Endometrial microvascular endothelial cells (primary cell): ENCODE measurements around the gene SOHLH2. TPM values are rescaled to one million over a fixed set of nuclear protein-coding genes. Genes with fewer than 3 reads are reported as not detected.

Experiments used
- in situ Hi-C: cut with HindIII; loops from 2 replicates; pipeline ENCODE4 v1.10.0; 2017; ENCODE audit warnings: low sequenced_read_pairs, low pct_unique_long_range_greater_than_20kb; ENCODE audit errors: inconsistent ontology term
- total RNA-seq: library from RNA; depleted of rRNA; stranded (reverse); fragments of >200 nt; gene quantifications from one replicate; pipeline ENCODE4 v1.2.3, GENCODE V29; 2015; ENCODE audit errors: inconsistent ontology term

The SOHLH2 gene
- total RNA-seq, 1 donor from 2014 or later = not detected

DNA sequence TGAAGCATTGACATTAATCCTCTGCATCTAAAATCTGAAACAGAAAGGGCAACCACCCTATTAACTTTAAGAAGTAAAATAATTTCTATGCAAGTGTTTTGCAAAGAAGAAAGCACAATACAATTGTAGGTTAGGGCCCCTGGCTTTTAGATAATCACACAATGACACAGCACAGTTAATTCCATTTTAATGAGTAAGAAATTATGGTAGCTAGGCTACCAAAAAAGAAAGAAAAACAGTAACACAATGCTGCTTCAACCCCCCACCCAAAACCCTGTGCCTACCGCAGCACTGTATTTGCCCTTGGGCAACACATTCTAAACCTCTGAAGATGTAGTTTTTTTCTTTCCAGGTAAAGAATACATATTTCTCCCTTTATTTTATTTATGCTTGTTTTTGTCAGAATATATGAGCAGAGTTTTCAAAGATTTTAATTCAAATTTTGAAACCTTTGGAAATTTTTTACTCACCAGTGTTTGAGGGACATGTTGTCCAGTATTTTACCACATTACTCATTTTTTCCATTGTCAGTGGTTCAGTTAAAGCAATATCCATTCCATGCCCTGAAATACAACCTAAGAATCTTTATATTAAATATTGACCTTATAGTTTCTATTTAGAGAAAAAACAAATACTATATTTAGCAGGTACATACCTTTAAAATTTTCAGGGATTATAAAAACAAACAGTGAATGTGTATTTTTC, 21.1 kb downstream of the SOHLH2 start:
- in situ Hi-C loops = no loop called here

DNA sequence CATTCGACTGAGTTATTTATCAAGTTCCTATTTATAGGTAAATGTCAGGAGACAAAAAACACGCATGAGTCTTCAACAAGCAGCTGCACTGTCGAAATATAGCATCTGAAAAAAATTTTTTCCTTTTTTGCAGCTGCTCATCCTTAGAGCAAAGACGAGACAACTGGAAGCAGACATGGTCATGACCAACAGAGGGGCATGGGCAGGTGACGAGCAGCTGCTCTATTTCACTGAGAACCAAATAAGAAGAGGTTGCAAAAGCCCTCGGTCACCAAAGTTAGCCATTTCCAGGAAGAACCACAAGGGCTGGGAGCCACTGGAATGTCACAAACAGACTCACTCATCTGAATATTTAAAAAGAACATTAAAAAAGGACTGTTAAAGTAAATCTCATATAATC, 22.2 kb downstream of the SOHLH2 start:
- in situ Hi-C loops = no loop called here

- in situ Hi-C loops = no loop called here
These were observed 23.6 kb downstream of the SOHLH2 start for GRCh38 chr13:36190771-36191170.

GRCh38 chr13:36188441-36188840, 25.9 kb downstream of the SOHLH2 start:
- in situ Hi-C loops = no loop called here

- in situ Hi-C loops = no loop called here
These were observed 30.5 kb downstream of the SOHLH2 start for GRCh38 chr13:36183901-36184300.

DNA sequence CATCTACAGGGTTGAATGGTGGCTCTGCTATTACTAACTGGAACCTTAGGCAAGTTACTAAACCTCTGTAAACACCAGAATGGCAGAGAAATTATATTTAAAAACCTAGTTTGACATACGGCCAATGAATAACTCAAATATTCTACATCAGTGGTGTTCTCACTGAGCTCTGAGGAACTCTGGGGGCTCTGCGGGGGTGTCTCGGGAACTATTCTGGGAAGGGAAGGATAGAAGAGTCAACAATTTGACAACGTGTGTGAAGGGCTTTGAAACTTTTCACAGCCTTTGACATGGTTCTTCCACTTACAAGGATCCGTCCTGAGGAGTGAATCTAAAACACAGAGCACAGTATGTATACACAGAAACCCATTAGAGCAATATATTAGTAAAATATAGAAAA, 38.7 kb downstream of the SOHLH2 start:
- in situ Hi-C loops = no loop called here

DNA sequence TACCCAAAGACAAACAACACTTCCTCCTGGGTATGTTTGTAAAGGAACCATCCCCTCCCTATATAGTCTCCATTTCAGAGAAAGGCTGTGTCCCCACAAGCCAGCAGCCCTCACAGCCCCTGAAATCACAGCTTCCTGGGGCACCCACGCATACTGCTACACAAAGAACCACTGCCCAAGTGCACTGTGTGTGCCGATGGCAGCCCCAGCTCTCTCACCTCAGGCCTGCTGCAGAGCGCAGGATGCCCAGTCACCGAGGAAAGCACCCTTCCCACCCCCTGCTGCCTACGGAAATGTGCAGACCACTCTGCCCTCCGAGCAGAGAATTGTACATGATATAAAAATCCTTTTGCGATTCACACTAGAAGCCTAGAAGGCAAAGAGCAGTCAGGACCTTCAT, 39.4 kb downstream of the SOHLH2 start:
- in situ Hi-C loops = no loop called here

DNA sequence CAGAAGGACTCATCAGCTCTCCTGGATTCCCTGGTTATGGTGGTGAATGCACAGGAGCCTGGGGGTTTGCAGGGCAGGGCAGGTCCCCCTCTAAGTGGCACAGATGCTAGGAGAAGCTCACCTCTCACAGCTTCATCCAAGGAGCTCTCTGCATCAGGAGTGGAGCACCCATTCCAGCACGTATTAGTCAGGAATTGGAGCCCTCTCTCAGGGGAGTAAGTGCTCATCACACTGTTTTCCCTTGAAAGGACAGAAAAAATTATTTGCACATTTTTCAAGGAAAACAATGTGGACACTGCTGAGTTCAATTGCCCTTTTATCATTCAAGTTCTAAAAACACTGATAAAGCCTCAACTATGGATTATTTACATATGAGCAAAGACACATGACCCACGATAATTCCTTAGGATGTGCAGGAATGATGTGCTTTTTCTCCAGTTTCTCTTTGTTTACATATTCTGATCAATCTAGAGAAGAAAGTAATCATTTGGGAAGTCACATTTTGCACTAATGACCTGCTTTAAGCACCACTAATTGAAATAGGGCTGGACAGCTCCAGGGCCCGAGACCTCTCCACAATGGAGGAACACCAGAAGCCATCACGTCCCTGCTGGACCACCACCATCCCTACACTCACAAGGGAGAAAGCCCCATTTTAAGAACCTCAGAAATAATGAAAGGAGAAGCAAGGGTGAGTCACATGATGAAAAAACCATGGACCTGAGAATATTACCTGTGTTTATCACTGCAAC, 40.6 kb downstream of the SOHLH2 start:
- in situ Hi-C loops = no loop called here

GRCh38 chr13:36166046-36166445, 48.3 kb downstream of the SOHLH2 start:
- in situ Hi-C loops = no loop called here

GRCh38 chr13:36163809-36164308, 50.5 kb downstream of the SOHLH2 start:
- in situ Hi-C loops = no loop called here

- in situ Hi-C loops = no loop called here
These were observed 51.1 kb downstream of the SOHLH2 start for GRCh38 chr13:36163286-36163685.

DNA sequence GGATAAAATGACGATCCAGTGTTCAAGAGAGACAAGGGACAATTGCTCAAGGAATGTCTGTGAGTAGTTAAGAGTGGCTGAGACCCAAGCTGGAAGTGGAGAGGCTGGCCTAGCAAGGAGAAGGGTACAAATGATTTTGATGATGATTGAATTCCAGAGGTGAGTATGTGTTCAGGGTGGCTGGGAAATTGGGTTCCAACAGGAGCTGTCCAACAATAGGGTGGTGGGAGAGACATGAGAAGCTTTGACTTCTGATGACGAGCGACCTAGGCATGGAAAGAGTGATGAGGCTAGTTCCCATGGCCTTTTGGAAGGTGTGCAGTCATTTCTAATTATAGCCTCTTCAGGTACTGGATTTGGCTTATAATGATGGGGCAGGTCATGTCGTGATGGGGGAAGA, 54.1 kb downstream of the SOHLH2 start:
- in situ Hi-C loops = no loop called here

GRCh38 chr13:36158611-36159010, 55.7 kb downstream of the SOHLH2 start:
- in situ Hi-C loops = no loop called here

DNA sequence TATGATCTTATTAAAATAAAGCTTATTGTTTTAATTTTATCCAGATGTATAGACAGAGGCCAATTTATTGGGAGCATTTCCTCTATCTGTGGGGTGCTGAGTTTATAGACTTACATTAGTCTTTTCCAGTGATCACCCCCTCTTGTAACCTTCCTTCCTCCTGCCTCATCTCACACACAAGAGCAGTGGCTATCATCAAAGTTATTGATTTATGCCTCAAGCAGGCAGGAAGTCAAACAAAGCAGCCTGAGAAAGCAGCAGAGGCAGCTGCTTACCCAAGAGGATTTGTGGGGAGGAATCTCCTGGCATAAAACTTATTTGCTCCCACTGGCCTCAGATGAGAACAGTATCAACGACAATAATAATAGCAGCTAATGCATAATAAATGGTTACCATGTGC, 56.9 kb downstream of the SOHLH2 start:
- in situ Hi-C loops = no loop called here

- in situ Hi-C loops = no loop called here
These were observed 59.6 kb downstream of the SOHLH2 start for GRCh38 chr13:36154567-36155291.

DNA sequence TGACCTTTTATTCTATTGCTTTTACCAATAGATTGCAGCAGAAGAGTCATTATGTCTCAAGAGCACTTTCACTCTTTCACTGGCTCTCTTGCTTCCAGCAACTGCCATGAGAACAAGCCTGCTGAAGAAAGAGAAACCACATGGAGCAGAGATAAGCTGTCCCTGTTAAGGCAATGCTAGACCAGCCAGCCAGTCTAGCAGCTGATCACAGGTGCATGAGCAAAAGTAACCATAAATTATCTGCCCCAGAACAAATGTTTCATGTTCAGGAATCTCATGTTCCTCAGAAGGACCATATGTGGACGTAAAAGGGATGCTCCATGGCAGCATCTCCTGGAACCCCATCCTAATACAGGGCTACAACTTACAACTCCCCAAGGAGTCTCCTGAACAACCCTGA, 62.8 kb downstream of the SOHLH2 start:
- in situ Hi-C loops = no loop called here

DNA sequence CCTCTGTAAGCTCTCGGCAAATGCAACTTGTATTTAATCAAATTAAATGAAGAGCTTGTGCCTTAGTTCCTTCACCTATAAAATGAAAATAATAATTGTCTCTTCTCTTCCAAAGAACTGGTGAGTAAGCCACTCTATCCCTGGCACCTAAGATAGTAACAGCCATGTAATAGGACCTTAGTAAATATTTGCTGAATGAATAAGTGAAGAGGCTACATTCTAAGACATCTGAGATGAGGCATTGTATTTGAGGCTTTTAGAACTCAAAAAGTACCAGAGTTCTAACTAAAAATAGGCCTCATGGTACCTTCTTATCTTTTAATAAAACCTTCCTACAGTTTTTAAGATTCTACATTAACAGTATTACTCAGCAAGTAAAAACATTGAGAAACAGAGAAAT, 65.9 kb downstream of the SOHLH2 start:
- in situ Hi-C loops = no loop called here

- in situ Hi-C loops = no loop called here
These were observed 67.0 kb downstream of the SOHLH2 start for GRCh38 chr13:36147330-36147729.

GRCh38 chr13:36146511-36147269, 67.7 kb downstream of the SOHLH2 start:
- in situ Hi-C loops = no loop called here
